Activated naive CD4-positive, alpha-beta T cell treated with anti-CD3 and anti-CD28 coated beads, Interleukin-2, amount 50 U/mL, for 16 hours (primary cell): ENCODE data around the gene MYH16.
"Not testable (repeated sequence)": the region's sequence is repeated elsewhere in the genome, so short reads cannot be mapped to it uniquely, and the experiment has no call there.

Experiments
- DNase-seq: peaks from one replicate; pipeline ENCODE4 v3.0.0-alpha.2; 2020

The MYH16 gene

DNA sequence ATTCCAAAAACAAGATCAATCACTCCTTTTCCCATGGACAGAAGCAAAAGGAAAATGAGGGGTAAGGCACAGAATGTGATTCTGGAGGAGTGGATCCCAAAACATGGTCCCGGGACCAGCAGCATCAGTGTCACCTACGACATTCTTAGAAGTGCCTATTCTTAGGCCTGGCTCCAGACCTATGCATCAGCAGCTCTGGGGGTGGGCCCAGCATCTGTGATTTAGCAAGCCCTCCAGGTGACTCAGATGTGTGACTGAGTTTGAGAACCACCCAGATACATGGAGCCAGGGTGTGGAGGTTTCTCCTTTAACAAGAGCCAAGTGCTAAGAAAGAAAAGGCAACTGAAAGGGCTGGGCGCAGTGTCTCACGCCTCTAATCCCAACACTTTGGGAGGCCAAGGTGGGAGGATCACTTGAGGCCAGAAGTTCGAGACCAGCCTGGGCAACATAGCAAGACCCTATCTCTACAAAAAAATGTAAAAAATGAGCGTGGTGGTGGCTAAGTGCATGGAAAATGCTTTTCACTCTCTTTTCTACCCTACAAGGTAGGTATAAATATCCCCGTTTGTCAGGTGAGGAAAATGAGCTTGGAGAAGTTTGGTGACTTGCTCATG lies 35.9 kb downstream of the MYH16 start:
- no peak for DNase-seq

DNA sequence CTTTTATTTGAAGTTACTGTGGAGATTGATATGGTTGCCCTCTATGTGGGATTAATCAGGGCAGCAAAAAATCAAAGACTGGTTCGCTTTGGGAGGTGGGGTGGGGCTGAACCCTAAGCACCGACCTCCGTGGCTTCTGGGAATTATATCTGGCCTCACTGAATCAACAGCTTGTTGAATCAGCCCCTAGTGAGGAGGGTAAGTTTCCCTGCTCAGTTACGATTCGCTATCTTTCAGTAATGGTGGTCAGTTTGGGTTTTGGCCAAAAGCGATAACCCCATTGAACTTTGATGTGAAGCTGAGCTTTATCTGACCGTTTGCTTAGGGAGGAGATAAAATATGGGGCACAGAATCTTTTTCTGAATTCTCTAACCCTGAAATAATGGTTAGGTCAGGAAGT lies 36.5 kb downstream of the MYH16 start:
- DNase-seq: no peak

DNA sequence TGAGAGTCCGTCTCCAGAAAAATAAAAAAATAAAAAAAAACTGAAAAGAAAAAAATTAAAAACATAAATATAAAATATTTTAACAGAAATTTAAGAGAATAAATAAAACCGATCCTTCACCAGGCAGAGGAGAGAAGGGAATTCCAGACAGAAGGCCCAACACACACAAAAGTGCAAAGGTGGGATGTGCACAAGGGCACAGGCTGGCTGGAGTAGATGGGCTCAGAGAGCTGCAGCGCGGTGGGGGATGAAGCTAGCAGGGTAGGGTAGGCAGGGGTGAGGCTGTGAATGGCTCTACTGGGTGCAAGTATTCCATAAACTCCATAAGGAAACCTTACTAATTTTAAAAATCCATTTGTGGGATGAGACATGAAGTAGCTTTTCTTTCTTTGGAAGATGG lies 37.4 kb downstream of the MYH16 start:
- no peak for DNase-seq

DNA sequence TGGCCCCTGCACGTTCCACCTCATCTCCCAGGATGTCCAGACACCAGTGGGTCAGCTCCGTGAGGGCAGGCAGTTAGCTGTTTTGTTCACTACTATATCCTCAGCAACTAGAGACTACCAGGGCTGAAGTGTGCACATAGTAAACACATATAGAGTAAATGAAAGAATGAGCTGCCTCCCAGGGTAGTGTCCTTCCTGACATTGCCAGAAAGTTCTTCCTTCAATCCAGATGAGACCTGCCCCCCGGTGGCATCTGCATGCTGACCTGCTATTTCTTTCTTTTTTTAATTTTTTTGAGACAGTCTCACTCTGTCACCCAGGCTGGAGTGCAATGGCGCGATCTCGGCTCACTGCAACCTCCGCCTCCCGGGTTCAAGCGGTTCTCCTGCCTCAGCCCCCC lies 39.1 kb downstream of the MYH16 start:
- no peak for DNase-seq

DNA sequence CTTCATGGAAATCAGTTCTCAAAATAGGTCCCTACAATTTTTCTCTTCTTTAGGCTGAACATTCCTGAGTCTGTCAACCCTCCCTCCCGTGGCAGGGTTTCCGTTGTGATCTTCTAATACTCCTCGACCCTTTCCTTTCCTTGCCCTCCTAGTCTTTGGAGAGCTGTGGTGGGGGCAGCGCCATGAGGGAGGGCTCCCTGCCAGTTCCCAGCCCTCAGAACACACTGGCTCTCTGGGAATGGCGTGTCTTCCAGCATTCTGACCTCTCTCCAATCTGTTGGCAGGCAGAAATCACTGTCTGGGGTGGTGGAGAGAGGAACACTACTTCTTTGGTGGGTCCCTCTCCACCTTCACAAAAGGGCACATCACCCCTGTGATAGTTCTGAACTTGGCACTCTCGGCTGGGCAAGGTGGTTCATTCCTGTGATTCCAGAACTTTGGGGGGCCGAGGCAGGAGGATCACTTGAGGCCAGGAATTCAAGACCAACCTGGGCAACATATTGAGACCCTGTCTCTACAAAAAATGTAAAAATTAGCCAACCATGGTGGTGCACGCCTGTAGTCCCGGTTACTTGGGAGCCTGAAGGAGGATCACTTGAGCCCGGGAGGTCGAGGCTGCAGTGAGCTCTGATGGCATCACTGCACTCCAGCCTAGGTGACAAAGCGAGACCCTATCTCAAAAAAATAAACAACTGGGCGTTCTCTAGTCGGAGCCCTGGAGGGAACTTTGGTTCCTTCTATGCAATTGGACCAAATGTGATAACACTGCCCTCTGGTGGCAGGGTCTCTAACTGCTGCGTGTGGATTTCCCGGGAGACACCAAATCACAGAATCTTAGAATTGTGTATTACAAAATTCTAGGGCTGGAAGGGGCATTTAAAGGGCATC lies 39.9 kb downstream of the MYH16 start:
- DNase-seq: peak; percentile 70

DNA sequence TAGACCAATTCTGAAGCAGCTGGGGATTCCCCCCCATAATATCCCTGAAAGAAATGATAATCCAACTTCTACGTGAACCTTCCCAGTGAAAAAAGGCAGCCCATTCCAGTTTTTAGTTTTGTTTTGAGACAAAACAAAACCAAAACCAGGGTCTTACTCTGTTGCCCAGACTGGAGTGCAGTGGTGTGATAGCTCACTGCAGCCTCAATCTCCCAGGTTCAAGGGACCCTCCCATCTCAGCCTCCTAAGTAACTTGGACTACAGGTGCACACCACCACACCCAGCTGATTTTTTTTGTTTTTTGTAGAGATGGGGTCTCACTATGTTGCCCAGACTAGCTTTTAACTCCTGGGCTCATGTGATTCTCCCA lies 40.5 kb downstream of the MYH16 start:
- DNase-seq: no peak

DNA sequence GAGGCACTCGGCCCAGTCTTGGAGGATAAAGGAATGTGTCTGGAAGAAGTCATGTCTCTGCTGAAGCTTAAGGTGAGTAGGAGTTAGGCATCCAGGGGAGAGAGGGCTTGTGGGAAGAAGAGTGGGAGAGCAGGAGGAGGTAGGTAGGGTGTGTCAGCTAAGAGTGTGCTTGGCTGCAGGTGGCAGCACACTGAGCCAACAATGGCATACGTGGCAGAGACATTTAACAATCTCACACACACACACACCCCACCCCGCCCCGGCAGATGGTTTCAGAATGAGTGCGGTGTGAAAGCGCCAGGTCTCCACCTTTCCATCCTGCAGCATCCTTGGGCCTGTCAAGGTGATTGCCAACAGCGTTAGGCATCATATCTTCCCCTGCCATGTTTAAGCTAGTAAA lies 41.9 kb downstream of the MYH16 start:
- no peak for DNase-seq

DNA sequence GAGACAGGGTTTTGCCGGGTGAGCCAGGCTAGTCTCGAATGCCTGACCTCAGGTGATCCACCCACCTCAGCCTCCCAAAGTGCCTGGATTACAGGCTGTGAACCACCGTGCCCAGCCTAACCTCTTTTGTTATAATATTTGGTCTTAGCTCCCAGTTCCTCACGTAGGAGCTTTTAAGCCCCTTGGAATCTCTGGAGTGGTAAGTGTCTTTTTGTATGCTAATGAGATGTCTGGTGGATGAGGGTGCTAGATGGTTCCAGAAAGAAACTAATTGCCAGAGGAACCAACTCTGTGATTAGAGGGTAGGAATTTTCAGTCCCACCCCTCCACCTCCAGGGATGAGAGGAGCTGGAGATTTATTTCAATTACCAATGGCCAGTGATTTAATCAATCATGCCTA lies 47.7 kb downstream of the MYH16 start:
- no peak for DNase-seq

DNA sequence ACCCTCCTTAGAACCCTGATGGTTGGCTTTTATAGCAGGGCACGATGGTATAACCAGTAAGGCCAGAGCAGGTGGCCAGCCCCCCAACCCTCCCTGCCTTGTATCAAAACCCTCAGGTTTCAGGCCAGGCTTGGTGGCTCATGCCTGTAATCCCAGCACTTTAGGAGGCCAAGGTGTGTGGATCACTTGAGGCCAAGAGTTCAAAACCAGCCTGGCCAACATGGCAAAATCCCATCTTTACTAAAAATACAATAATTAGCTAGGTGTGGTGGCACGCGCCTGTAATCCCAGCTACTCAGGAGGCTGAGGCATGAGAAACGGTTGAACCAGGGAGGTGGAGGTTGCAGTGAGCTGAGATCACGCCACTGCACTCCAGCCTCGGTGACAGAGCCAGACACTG lies 50.0 kb downstream of the MYH16 start:
- DNase-seq: not testable (repeated sequence)

DNA sequence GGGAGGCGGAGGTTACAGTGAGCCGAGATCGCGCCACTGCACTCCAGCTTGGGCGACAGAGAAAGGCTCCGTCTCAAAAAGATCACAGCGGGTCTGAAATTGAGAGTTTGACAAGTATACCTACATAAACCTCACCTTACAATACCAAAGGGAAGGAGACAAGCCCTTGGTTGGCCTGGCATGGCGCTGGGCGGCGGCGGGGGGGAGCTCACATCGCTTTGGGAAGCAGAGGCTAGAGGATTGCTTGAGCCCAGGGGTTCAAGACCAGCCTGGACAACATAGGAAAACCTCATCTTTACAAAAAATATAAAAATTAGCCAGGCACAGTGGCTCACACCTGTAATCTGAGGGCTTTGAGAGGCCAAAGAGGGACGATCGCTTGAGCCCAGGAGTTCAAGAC lies 51.9 kb downstream of the MYH16 start:
- no peak for DNase-seq

DNA sequence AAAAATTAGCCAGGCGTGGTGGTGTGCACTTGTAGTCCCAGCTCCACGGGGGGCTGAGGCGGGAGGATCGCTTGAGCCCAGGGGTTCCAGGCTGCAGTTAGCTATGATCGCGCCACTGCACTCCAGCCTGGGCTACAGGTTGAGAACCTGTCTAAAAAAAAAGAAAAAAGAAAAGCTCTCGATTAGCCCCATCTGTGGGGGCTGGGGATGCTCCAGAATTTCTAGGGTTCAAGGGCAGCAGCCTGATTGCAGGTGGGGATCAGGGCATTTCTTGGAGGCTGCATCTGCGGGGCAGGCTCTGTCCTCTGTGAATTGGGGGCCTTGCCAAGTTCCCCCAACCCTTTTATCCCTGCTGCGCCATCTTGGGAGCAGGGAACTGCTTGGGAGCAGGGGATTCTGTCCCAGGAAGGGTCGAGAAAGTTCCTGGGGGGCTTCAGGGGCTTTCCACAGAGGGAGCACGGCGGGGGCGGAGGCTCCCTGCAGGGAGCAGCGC lies 52.4 kb downstream of the MYH16 start:
- DNase-seq: no peak

DNA sequence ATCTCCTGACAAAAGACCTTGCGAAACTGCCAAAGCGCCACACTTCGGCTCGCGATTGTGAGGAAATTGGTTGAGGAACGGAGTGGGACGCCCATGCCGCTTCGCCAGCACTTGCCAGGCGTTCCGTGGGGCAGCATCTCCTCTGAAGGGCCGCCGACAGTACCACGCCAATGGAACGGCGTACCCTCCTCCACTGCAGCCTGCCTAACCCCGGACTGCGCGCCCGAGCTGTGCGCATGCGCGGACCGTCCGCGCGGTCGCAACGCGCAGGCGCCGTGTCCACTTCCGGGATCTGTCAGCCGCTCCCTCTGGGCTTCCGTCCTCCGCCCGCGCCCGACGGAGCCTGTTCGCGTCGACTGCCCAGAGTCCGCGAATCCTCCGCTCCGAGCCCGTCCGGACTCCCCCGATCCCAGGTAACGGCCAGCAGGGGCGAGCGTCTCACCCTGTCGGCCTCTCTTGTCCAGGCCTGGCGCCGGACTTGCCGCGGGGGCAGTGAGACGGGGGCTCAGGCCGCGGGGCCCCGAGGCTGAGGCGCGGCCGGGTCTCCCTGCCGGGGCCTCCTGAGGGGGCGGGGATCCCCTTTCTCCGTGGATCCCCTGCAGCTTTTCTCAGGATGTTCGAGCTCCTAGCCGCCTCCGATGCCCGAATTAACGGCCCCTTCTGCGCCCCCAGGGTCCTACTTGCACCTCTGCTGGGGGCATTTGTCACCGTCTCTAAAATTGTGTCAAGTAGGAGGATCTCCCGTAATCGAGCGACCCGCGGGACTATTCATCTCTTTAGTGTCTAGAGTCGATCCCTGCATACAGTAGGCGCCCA lies 53.2 kb downstream of the MYH16 start, which contains the start of gene ARPC1A:
ARPC1A (plus strand) TSS at position 307 of the 816 bp plus-strand sequence. CDS start 7,456 bp downstream, outside the sequence.
- peak; percentile 90 for DNase-seq

DNA sequence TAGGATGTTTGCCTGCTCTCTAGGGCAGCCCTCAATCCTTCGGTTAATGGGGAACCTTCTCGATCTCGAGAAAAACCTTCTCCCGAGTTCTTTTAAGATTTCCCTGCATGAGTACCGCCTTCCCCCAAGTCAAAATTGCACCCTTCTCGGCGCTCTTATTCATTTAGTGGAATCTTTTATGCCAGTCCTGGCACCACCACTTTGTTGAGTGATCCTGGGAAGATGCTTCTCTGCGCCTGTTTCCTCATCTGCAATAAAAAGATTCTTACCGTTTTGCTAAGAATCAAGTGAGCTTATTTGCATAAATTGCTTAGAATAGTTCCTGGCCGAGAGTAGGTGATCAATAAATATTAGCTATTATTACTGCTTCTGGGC lies 53.8 kb downstream of the MYH16 start:
- no peak for DNase-seq

DNA sequence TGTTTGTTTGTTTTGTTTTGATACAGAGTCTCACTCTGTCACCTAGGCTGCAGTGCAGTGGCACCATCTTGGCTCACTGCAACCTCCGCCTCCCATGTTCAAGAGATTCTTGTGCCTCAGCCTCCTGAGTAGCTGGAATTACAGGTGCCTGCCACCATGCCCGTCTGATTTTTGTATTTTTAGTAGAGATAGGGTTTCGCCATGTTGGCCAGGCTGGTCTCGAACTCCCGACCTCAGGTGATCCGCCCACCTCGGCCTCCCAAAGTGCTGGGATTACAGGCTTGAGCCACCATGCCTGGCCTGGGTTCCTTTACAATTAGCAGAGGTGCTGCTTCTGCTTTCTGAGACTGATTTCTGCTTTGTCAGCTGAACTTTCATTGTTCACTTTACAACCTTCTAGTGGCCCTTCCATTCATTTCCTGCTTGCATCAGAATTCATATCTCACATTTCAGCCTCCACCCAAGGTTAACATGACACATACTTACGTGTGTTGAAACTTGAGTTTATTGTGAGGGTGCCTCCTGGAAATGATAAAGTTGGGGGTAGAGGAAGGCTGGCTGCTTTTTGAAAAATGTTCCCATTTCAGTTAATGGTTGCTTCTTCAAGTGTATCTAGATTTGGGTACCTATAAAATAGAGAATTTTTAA lies 57.8 kb downstream of the MYH16 start:
- DNase-seq: not testable (repeated sequence)

DNA sequence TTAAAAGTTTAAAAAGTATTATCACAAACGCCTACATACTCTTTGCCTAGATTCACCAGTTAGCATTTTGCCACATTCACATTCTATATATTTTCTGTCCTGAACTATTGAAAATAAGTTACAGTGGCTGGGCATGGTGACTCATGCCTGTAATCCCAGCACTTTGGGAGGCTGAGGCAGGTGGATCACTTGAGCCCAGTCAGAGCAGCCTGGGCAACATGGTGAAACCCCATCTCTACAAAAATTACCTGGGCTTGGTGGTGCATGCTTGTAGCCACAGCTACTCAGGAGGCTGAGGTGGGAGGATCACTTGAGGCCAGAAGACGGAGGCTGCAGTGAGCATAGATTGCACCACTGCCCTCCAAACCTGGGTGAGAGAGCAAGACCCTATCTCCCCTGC lies 58.4 kb downstream of the MYH16 start:
- DNase-seq: no peak

DNA sequence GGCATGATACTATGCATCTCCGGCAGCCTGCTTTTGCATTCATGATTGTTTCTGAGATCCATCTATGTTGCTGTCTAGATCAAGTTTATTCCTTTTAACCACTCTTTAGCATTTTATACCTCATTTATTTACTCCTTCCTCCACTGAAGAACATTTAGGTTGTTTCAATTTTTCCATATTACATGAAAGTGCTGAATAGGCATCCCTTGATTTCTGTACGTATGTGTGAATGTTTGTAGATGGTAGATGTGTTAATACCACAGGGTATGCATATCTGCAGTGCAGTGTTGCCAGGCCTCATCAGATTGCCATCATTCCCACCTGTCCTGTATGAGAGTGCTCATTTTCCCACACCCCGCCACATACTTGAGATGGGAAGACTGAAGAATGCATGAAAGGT lies 67.0 kb downstream of the MYH16 start:
- no peak for DNase-seq

DNA sequence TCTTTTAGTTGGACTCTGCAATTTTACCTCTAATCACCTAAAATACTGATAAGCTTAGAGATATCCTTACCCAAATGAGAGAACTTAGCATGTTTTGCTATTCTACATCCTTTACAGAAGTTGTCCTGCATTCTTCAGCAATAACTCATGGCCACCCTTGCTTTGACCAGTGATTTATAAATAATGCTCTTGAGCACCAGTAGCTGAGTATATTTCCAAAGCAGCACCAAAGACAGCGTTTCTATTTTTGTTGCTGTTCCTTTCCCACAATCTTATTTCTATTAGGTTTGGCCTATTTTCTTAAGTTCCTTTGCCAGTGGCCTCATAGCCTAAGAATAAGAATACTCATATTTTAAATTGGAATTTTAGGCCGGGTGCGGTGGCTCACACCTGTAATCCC lies 68.0 kb downstream of the MYH16 start:
- DNase-seq: no peak

DNA sequence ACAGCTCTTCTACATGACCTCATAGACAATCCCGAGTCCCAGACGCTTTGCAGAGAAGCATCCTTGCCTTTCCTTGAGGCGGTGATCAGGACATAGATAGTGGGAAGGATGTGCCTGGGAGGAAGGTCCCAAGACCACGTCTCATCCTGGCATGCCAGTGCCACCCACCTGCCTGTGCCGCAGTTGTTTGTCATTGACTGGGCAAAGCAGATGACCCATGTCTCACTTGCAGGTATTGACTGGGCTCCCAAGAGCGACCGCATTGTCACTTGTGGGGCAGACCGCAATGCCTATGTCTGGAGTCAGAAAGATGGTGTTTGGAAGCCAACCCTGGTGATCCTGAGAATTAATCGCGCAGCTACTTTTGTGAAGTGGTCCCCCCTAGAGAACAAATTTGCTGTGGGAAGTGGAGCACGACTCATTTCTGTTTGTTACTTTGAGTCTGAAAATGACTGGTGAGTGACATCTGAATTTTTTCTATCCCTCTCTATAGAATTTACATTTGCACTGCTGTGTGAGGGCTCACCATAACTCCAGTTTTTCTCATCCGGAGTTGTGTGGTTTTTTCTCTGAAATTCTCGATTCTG lies 71.5 kb downstream of the MYH16 start:
- DNase-seq: no peak

DNA sequence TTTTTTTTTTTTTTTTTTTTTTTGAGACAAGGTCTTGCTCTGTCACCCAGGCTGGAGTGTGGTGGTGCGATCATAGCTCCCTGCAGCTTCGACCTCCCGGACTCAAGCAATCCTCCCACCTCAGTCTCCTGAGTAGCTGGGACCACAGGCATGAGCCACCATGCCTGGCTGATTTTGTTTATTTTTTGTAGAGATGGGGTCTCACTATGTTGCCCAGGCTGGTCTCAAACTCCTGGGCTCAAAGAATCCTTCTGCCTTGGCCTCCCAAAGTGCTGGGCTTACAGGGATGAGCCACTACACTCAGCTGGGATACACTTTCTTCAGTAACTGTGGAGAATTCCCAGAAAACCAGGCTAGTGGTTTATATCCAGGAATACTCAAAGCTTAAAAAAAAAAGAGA lies 78.0 kb downstream of the MYH16 start:
- DNase-seq: not testable (repeated sequence)

DNA sequence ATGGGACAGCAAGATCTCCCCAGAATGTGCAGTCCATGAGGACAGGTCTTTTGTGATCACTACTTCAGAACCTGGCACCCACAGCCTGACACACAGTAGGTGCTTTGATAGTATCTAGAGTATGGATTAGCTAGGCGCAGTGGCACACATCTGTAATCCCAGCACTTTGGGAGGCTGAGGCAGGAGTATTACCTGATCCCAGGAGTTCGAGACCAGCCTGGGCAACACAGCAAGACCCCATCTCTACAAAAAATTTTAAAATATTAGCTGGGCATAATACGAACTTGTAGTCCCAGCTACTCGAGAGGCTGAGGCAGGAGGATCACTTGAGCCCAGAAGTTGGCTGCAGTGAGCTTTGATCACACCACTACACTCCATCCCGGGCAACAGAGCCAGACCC lies 79.6 kb downstream of the MYH16 start:
- no peak for DNase-seq

DNA sequence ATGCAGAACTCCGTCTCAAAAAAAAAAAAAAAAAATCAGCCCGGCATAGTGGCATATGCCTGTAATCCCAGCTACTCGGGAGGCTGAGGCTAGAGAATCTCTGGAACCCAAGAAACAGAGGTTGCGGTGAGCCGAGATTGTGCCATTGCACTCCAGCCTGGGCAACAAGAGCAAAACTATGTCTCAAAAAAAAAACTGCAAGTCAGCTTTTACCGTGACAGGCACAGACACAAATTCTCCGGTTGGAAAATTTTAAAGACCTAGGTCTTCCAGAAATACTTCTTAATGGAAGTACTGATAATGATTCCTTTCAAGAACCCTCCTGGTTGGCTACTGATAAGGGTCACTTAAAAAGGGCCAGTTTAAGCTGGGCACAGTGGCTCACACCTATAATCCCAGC lies 82.5 kb downstream of the MYH16 start:
- DNase-seq: no peak

DNA sequence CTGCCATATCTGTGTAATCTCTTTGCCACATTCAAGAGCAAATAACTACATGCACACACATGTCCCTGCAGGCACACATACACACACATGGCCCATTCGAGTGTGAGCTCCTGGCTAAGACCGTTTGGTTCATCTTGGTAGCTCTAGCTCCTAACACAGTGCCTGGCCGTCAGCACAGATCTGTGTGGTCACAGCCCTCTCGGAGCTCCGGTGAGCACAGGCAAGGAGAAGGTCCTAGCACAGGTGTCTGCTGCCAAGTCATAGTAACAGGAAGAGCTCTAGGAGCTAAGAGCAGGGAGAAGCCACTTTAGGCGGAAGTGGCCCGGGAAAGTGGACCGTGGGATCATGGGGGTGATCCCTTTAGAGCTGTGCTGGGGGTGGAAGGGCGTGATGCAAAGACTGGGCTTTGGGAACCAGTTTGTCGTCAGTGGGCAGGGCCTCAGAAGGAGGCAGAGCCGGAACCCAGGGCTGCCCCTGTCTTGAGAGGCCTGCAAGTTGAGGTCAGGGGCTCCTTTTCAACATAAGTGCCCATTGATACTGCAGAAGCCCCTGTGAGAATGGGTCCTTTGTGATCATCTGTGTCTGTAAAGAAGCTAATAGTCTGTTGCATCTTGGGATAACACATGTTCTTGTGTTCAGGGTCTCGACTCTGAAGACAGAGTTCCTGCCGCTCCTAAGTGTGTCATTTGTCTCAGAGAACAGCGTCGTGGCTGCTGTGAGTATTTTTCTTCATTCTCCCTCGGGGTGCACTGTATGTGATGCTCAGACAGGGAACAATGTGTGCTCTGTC lies 85.3 kb downstream of the MYH16 start:
- DNase-seq: no peak
